ENCODE data around the gene AMHR2.

DNA sequence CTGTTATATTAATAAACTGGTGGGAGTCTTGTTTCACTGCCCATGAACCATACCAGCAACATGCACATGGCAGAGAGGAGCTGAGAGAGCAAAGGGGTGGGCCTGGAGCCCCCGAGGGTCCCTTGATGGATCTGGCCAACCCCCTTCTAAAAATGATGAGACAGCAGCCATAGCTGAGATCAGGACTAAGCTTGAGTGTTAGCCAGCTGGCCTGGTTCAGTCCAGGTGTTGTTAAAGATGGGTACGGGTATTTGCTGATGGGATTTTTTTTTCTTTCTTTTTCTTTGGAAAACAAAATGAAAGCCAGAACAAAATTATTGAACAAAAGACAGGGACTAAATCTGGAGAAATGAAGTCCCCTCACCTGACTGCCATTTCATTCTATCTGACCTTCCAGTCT lies 44.2 kb downstream of the AMHR2 start:
- TF ChIP-seq EP300 (conservative IDR thresholded peaks at IDR 0.05; ENCODE audit: poor library complexity, severe bottlenecking), result no peak
- TF ChIP-seq, protein P1, sequence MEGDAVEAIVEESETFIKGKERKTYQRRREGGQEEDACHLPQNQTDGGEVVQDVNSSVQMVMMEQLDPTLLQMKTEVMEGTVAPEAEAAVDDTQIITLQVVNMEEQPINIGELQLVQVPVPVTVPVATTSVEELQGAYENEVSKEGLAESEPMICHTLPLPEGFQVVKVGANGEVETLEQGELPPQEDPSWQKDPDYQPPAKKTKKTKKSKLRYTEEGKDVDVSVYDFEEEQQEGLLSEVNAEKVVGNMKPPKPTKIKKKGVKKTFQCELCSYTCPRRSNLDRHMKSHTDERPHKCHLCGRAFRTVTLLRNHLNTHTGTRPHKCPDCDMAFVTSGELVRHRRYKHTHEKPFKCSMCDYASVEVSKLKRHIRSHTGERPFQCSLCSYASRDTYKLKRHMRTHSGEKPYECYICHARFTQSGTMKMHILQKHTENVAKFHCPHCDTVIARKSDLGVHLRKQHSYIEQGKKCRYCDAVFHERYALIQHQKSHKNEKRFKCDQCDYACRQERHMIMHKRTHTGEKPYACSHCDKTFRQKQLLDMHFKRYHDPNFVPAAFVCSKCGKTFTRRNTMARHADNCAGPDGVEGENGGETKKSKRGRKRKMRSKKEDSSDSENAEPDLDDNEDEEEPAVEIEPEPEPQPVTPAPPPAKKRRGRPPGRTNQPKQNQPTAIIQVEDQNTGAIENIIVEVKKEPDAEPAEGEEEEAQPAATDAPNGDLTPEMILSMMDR (IDR thresholded peaks at IDR 0.05; ENCODE audit: poor library complexity, severe bottlenecking), result no peak
- TF ChIP-seq RAD21 (conservative IDR thresholded peaks at IDR 0.05), result no peak
- no peak for TF ChIP-seq POLR2AphosphoS5 (IDR thresholded peaks at IDR 0.05)

Measured in neural cell (in vitro differentiated cells).